GM21723 (cell line): ENCODE data around the gene FSIP1.

ENCODE experiments used
- ATAC-seq: cut with Tn5 transposase; IDR thresholded peaks from one replicate; pipeline ENCODE4 v1.9.1; 2021; ENCODE audit warnings: mild to moderate bottlenecking, moderate library complexity; ENCODE audit not compliant: unreplicated experiment

FSIP1 gene

GRCh38 chr15:39651881-39652280 is 130.8 kb downstream of the FSIP1 start:
- no peak for ATAC-seq

GRCh38 chr15:39651295-39651694 is 131.3 kb downstream of the FSIP1 start:
- no peak for ATAC-seq

- ATAC-seq: no peak
Observed at GRCh38 chr15:39649757-39650156, 132.9 kb downstream of the FSIP1 start.

- no peak for ATAC-seq
Observed at GRCh38 chr15:39646425-39646824, 136.2 kb downstream of the FSIP1 start.

GRCh38 chr15:39645976-39646257 is 136.7 kb downstream of the FSIP1 start:
- no peak for ATAC-seq

GRCh38 chr15:39645138-39645975 is 137.3 kb downstream of the FSIP1 start:
- ATAC-seq: no peak

- ATAC-seq: no peak
Observed at GRCh38 chr15:39644136-39644535, 138.5 kb downstream of the FSIP1 start.

- no peak for ATAC-seq
Observed at GRCh38 chr15:39643727-39644126, 138.9 kb downstream of the FSIP1 start.

- no peak for ATAC-seq
Observed at GRCh38 chr15:39642011-39642640, 140.5 kb downstream of the FSIP1 start.

GRCh38 chr15:39641191-39641889 is 141.3 kb downstream of the FSIP1 start:
- ATAC-seq: no peak

GRCh38 chr15:39640665-39641064 is 142.0 kb downstream of the FSIP1 start:
- no peak for ATAC-seq

- no peak for ATAC-seq
Observed at GRCh38 chr15:39639037-39639436, 143.6 kb downstream of the FSIP1 start.

- ATAC-seq: no peak
Observed at GRCh38 chr15:39638041-39638440, 144.6 kb downstream of the FSIP1 start.

- no peak for ATAC-seq
Observed at GRCh38 chr15:39631357-39631756, 151.3 kb downstream of the FSIP1 start.

GRCh38 chr15:39629906-39630305 is 152.7 kb downstream of the FSIP1 start:
- ATAC-seq: no peak

GRCh38 chr15:39629371-39629770 is 153.3 kb downstream of the FSIP1 start:
- ATAC-seq: no peak

GRCh38 chr15:39628546-39629257 is 153.9 kb downstream of the FSIP1 start:
- no peak for ATAC-seq

- no peak for ATAC-seq
Observed at GRCh38 chr15:39628144-39628508, 154.5 kb downstream of the FSIP1 start.

GRCh38 chr15:39627451-39628143 is 155.0 kb downstream of the FSIP1 start:
- no peak for ATAC-seq

- no peak for ATAC-seq
Observed at GRCh38 chr15:39625856-39626255, 156.8 kb downstream of the FSIP1 start.

GRCh38 chr15:39625451-39625850 is 157.2 kb downstream of the FSIP1 start:
- ATAC-seq: no peak
